Peyer's patch (tissue), 4 donors: ENCODE data around the gene FAM78A.

Experiments used
- CTCF ChIP-seq, 6 experiments: fragments of 450-650 bp in 4 of 6; fragments of 200-600 bp in 2 of 6; sonication (generic) in 1 of 6; IDR thresholded peaks; one replicate each; pipeline ENCODE4 v1.5.1; 2017 to 2019; ENCODE audit warnings: antibody characterized with exemption in 6 of 6, mild to moderate bottlenecking in 3 of 6, moderate library complexity in 1 of 6
- POLR2A ChIP-seq, 2 donors: fragments of 450-650 bp; IDR thresholded peaks; one replicate each; pipeline ENCODE4 v1.5.1; 2017; ENCODE audit warnings: antibody characterized with exemption in 2 of 2, mild to moderate bottlenecking in 2 of 2, moderate library complexity in 2 of 2

- TF ChIP-seq CTCF (IDR thresholded peaks at IDR 0.05) (no peak), POLR2A (IDR thresholded peaks at IDR 0.05) (no peak)
Observed at GRCh38 chr9:131216806-131217205, 59.5 kb downstream of the FAM78A start.
